ENCODE data around the gene CD82. TPM values are rescaled to one million over a fixed set of nuclear protein-coding genes. Genes with fewer than 3 reads are reported as not detected.
"Not testable (repeated sequence)": the region's sequence is repeated elsewhere in the genome, so short reads cannot be mapped to it uniquely, and the experiment has no call there.

The CD82 gene
- polyA plus RNA-seq, 1 donor, result 11.4 TPM

- no peak for DNase-seq
Measured at GRCh38 chr11:44533921-44534711, 31.3 kb upstream of the CD82 start.

DNA sequence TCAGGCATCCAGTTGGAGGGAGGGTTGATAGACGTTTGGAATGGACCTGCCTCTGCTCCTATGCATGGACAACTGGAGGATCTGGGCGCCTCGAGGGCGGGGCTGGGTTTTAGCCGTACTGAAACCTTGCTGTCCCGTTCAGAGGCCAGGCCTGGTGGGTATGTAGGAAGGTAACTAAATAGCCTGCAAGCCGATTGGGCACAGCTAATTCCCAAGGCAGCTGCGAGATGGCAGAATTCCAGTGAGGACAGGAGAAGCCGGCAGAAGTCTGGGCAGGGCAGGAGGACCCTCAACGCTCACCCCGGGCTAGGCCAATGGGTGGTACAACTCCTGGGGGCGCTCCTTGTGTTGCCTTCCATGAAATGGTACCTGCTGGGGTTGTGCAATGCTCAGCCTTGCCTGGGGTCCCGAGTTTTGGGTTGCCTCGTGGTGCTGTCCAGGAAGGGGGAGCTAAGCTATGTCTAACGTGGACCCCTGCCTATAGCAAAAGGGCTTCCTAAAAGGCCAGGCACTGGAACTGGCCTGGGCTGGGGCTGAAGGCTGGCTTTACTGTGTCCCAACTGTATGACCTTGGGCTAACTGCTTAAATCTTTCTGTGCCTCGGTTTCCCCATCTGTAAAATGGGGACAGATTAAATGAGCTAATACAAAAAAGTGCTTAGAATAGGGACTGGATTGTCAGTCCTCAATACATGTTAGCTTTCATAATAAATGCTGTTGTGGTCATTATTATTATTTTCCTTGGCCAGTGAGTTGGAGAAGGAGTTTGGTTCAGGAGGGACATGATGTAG is 30.1 kb upstream of the CD82 start:
- no peak for DNase-seq

GRCh38 chr11:44536788-44537516 is 28.5 kb upstream of the CD82 start:
- DNase-seq, result no peak

GRCh38 chr11:44537679-44538078 is 27.8 kb upstream of the CD82 start:
- no peak for DNase-seq

GRCh38 chr11:44538375-44539054 is 26.9 kb upstream of the CD82 start:
- DNase-seq, result peak; percentile 59

- no peak for DNase-seq
Measured at GRCh38 chr11:44539971-44540370, 25.5 kb upstream of the CD82 start.

GRCh38 chr11:44540667-44541066 is 24.8 kb upstream of the CD82 start:
- DNase-seq, result no peak

DNA sequence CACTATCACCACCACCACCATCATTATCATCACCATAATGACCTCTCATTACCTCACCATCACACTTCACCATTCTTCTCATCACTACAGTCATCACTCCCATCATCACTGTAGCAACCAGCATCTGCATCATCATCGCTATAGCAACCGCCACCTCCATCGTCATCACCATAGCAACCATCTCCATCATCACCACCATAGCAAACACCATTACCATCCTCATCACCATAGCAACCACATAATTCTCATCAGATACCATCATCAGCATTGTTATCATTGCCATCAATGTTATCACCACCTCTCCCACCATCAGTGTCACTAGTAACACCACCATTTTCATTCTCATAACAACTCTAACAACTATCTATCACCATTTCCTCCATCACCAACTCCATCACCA is 23.1 kb upstream of the CD82 start:
- DNase-seq, result no peak

DNA sequence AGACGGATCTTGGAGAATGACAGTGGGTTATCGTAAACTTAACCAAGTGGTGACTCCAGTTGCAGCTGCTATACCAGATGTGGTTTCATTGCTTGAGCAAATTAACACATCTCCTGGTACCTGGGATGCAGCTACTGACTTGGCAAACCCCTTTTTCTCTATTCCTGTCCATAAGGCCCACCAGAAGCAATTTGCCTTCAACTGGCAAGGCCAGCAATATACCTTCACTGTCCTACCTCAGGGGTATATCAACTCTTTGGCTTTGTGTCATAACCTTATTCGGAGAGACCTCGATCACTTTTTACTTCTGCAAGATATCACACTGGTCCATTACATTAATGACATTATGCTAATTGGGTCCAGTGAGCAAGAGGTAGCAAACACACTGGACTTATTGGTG is 18.5 kb upstream of the CD82 start:
- not testable (repeated sequence) for DNase-seq

DNA sequence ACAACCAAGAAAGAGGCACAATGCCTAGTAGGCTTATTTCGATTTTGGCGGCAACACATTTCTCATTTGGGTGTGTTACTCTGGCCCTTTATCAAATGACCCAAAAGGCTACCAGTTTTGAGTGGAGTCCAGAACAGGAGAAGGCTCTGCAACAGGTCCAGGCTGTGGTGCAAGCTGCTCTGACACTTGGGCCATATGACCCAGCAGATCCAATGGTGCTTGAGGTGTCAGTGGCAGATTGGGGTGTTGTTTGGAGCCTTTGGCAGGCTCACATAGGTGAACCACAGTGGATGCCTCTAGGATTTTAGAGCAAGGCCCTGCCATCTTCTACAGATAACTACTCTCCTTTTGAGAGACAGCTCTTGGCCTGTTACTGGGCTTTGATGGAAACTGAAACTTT is 17.9 kb upstream of the CD82 start:
- DNase-seq, result not testable (repeated sequence)

- DNase-seq, result no peak
Measured at GRCh38 chr11:44548032-44548695, 17.3 kb upstream of the CD82 start.

GRCh38 chr11:44548961-44549749 is 16.3 kb upstream of the CD82 start:
- DNase-seq, result not testable (repeated sequence)

DNA sequence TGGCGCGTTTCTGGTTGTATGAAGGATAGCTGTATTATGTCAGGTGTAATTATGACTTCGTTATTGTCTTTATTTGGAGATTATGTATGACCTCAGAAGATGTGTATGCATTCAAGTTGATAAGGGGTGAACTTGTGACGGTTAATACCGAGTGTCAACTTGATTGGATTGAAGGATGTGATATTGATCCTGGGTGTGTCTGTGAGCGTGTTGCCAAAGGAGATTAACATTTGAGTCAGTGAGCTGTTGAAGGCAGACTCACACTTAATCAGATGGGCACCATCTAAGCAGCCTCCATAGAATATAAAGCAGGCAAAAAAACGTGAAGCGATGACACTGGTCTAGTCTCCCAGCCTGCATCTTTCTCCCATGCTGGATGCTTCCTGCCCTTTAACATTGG is 15.3 kb upstream of the CD82 start:
- DNase-seq, result no peak

DNA sequence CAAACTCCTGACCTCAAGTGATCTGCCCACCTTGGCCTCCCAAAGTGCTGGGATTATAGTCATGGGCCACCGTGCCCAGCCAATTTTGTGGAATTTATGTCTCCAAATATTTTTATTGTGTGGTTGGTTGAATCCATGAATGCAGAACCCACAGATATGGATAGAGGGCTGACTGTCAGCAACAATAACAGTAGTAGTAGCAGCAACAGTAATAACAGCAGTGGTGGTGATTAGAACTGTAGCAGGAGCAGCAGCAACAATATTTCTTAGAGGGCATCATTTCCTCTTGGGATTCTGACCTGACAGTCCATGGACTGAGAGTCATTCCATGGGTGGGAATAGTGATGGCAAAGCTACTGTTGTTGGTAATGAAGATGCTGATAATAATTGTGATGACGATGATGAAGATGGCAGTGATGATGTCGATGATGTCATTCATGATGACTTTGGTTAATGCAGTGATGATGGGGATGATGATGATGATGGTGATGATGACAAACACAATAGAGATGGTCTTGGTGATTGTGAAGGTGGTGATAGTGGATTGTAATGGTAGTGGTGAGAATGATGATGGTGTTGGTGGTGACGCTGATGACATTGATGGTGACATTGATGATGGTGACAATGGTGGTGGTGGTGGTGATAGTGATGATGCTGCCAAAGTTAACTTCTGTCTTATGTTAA is 13.9 kb upstream of the CD82 start:
- no peak for DNase-seq

DNA sequence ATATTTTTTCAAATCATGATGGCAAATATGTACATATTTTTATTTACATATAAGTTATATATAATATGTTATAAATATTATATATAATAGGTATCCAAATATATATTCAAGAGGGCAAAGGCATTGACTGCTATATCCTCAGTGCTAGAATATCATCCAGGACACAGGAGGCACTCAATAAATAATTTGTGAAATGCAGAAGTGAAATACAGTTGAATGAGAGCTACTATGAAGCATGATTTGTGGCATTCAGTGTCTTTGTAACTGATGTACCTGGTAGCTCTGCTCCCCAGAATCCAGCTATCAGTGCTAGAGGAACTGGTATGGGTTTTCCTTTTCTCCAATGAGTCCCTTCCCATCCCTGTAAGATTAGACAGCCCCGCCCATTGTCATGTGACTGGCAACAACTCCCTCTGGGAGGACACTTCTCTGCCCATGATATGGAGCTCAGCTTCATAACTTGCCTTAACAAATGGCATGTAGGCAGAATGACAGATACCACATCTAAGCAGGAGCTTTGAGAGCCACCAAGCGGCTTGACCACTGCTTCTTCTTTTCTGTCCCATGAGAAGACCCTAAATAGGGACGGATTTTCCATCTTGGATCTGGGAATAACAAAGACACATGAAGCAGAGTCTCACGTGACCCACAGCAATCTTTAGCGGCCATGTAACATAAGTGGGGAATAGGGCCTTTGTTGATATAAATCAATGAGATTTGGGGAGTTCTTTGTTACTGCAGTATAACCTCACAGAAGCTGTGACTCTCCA is 10.2 kb upstream of the CD82 start:
- no peak for DNase-seq

- peak; percentile 50 for DNase-seq
Measured at GRCh38 chr11:44556735-44557409, 8.6 kb upstream of the CD82 start.

DNA sequence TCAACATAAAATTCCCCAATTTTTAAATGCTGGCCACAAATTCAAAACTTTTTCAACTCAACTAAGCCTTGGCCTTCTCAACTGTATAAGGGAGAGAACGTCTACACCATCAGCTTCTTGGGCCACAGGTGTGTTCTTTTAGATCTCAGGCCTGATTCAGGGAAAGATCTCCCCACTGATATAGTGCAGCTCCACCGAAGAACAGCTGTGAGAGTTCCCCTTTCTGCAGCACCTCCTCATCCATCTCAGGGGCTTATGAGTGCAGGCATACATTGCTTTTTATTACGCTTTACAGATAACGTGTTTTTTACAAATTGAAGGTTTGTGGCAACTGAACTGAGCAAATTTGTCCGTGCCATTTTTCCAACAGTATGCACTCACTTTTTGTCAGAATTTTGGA is 8.0 kb upstream of the CD82 start:
- DNase-seq, result no peak

DNA sequence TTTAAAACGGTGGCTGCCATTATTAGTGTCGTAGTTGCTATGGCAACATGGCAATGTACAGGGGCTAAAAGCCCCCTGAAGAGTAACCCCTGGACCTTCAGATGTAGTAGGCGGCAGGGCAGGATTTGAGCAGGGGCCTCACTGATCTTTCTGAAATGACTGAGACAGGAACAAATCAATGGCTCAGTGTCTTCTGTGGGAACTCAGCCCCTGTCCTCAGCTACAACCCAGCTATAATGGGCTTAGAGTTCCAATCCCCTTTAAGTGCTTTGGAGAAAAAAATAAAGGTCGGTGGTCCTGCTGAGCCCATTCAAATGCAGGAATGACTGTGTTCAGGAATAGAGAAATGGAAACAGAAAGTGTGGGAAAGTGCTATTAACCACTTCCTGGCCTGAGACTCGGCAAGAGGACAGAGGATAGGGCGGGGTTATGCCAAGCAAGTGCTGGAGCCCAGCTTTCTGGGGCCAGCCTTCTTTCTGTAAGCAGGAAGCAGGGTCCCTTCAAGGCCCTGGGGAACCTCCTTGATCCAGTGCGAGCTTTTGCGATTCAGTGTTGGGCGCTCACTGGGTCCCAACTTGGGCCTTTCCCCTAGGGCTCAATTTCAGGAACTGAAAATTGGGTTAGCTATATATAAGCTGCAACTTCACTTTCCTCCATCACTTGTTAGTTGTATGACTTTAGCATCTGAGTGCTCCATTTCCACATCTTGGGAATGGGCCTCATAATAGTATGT is 6.1 kb upstream of the CD82 start:
- no peak for DNase-seq

Data from left kidney (tissue), 2 donors.